Measurements from ENCODE around the gene KIAA1328.

DNA sequence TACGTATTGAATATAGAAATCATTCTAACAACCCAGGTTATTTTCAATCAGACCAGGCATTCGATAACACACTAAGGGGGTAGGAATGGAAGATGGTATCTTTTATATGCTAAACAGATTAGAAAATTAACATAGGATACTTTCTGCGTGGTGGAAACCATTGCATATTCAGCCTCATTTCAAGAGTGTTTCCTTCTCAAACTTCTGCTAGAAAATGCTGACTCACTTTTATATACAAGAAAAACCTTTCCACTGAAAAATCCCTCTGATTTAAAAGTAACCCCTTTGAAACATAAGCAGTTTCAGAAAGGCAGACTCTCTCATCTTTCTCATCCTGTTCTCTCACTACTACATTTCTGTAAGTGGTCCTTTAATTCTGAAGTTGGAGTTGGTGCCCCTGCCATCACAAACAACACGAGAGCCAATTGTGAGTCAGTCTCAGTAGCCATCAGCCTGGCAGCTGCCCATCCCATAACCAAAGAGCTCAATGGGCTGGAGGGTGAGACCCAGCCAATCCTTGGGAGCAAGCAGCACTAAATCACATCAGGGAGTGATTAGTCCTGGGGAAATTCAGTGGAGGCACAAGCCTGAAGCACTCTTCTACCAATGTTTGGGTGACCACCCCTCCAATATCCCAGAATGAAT is 393.5 kb downstream of the KIAA1328 start:
- no peak for TF ChIP-seq POLR2AphosphoS5 (IDR thresholded peaks at IDR 0.05; ENCODE audit: low read depth, low read length)
- TF ChIP-seq, protein P1, sequence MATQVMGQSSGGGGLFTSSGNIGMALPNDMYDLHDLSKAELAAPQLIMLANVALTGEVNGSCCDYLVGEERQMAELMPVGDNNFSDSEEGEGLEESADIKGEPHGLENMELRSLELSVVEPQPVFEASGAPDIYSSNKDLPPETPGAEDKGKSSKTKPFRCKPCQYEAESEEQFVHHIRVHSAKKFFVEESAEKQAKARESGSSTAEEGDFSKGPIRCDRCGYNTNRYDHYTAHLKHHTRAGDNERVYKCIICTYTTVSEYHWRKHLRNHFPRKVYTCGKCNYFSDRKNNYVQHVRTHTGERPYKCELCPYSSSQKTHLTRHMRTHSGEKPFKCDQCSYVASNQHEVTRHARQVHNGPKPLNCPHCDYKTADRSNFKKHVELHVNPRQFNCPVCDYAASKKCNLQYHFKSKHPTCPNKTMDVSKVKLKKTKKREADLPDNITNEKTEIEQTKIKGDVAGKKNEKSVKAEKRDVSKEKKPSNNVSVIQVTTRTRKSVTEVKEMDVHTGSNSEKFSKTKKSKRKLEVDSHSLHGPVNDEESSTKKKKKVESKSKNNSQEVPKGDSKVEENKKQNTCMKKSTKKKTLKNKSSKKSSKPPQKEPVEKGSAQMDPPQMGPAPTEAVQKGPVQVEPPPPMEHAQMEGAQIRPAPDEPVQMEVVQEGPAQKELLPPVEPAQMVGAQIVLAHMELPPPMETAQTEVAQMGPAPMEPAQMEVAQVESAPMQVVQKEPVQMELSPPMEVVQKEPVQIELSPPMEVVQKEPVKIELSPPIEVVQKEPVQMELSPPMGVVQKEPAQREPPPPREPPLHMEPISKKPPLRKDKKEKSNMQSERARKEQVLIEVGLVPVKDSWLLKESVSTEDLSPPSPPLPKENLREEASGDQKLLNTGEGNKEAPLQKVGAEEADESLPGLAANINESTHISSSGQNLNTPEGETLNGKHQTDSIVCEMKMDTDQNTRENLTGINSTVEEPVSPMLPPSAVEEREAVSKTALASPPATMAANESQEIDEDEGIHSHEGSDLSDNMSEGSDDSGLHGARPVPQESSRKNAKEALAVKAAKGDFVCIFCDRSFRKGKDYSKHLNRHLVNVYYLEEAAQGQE (IDR thresholded peaks at IDR 0.05; ENCODE audit: insufficient read depth in 1 of 2, low read depth in 2 of 2, low read length in 1 of 2) = no peak
